ENCODE results near the gene CTF1. TPM values are rescaled to one million over a fixed set of nuclear protein-coding genes. Genes with fewer than 3 reads are reported as not detected.
A peak's percentile ranks its signal among the peaks of the same experiment; 100 is the strongest.

The CTF1 gene
- total RNA-seq (under 1 TPM in 4 of 5 experiments, not detected in 1; 0.17 to 0.54 (median 0.40) TPM), polyA plus RNA-seq (not detected), total RNA-seq (0.40 reads per million)

DNA sequence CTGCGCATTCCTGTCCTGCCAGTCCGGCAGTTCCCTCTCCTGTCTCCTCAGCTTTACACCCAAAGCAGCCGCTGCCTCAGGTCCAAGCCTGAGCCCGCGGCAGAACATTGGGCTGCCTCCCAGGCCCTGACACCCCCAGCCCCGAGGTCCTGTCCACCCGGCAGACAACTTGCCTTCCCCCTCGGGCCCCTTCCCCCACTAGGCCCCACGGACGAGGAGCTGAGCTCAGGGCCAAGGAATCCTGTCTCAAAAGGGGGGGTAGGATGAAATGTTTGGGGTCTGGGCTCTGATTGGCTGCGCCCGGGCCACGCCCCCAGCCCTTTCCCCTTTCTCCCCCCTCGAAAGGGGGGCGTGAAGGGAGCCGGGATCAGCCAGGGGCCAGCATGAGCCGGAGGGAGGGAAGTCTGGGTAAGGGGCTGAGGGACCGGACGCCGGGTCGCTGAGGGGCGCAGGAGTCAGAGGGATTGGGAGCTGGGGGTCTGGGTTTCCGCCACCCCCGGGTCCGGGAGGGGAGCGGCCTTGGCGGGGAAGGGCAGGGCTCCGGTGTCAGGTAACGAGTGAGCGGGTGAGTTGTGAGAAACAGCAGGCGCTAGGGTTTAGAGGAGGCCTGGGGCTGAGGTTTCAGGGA, at the start of gene CTF1:
TSS of gene CTF1 (plus strand) at position 354 of the 628 bp plus-strand sequence. CDS start at position 384, 30 bp downstream.
- intact Hi-C loops (cut with micrococcal nuclease), result loop anchor here (2.0 to 5.0 kb wide), 3 partner anchors 34 to 134 kb away; partner anchors contain the start of genes CFAP119 (in 1 of the 2), RNF40 (in 1 of the 2) and SETD1A (in 1 of the 2)
- H3K4me1 ChIP-seq (ENCODE audit: control insufficient read depth in 2 of 2, insufficient read depth in 2 of 2, low read length in 2 of 2), result peaks cover 29 to 40% of the 10 kb centered on the region in 2 donors
- peaks cover 0 to 5% (median 0%) of the 10 kb centered on the region in 5 donors for H3K36me3 Mint-ChIP-seq
- H3K4me3 ChIP-seq (ENCODE audit: low read length), result no peak within 1 kb of the TSS
- peaks cover 0 to 1% (median 0%) of the 10 kb centered on the region in 3 experiments for H3K36me3 ChIP-seq (ENCODE audit: control insufficient read depth in 2 of 3, insufficient read depth in 3 of 3, low read length in 3 of 3)
- DNase-seq, result no peak
- ChIA-PET CTCF (interaction anchor here (1.5 kb wide), 1 partner anchor 24 kb away, joined by 4 read pairs; no protein-coding TSS in a partner anchor), POLR2A (interaction anchor here (0.8 to 4.6 kb wide), 5 partner anchors 8 to 91 kb away, joined by 3 to 33 read pairs (median 5); no protein-coding TSS in a partner anchor)
- peaks cover 32 to 60% (median 51%) of the 10 kb centered on the region in 7 donors for H3K4me1 Mint-ChIP-seq
- peak within 1 kb of the TSS; percentile 77 to 93 (median 83) for H3K4me3 Mint-ChIP-seq
- H3K27ac ChIP-seq (ENCODE audit: low read depth, low read length), result peak within 1 kb of the TSS; percentile 60
- no peaks in the 10 kb centered on the region for H3K27me3 Mint-ChIP-seq
- H3K27me3 ChIP-seq (ENCODE audit: control insufficient read depth in 2 of 2, insufficient read depth in 2 of 2, low read length in 2 of 2), result no peaks in the 10 kb centered on the region
- H3K27ac Mint-ChIP-seq, result peak within 1 kb of the TSS; percentile 80 to 94 (median 84)
- no peak for ATAC-seq
- no peaks in the 10 kb centered on the region for H3K9me3 Mint-ChIP-seq
- H3K9me3 ChIP-seq (ENCODE audit: control insufficient read depth in 2 of 3, low read length in 3 of 3), result no peaks in the 10 kb centered on the region

DNA sequence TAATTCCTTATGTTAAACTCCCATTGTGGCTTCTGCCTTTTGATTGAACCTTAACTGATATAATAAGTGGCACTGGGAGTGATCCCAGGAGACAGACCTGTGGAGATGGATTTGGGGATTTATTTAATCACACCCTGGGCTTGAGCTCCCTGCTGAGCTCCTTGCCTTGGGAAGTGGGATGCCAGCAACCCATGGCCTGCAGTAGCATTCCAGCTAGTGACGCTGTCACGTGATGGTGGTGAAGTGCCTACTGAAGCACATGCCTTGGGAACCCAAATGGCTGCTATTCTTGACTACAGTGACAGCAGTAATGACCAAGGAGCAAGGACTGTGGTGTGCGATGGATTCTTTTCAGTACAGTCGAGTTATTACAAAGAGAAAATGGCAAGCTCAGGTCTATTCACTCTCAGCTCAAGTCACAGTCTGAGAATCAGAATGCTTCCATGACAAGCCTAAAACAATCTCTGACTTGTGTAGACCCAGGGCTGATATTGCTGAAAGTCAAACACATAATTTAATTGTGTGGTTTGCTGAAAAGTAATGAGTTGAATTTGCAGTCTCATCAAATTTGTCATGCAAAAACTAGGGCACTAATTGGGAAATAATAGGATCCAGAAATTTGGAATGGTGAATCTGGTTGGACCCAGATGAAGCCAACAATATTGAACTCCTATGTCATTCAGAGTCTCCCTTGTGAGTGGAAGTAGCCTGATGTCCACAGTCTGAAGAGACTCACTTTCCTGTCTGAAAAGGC, 49.6 kb upstream of the CTF1 start:
- Mint-ChIP-seq H3K27ac (no peak overlapping the region), H3K9me3 (peaks cover 0 to 4% (median 0%) of the 10 kb centered on the region in 11 donors), H3K27me3 (no peaks in the 10 kb centered on the region), H3K36me3 (no peaks in the 10 kb centered on the region), H3K4me1 (peaks cover 6 to 14% (median 8%) of the 10 kb centered on the region in 7 donors), H3K4me3 (no peak overlapping the region)
- Histone ChIP-seq H3K4me1 (ENCODE audit: control insufficient read depth in 2 of 2, insufficient read depth in 2 of 2, low read length in 2 of 2) (peaks cover 0 to 5% of the 10 kb centered on the region in 2 donors), H3K4me3 (ENCODE audit: low read length) (no peak overlapping the region), H3K27ac (ENCODE audit: low read depth, low read length) (no peak overlapping the region), H3K36me3 (ENCODE audit: control insufficient read depth in 2 of 3, insufficient read depth in 3 of 3, low read length in 3 of 3) (no peaks in the 10 kb centered on the region), H3K27me3 (ENCODE audit: control insufficient read depth in 2 of 2, insufficient read depth in 2 of 2, low read length in 2 of 2) (no peaks in the 10 kb centered on the region), H3K9me3 (ENCODE audit: control insufficient read depth in 2 of 3, low read length in 3 of 3) (no peaks in the 10 kb centered on the region)
- ChIA-PET POLR2A (interaction anchor here (1.2 kb wide), 1 partner anchor 51 kb away, joined by 3 read pairs; no protein-coding TSS in a partner anchor), CTCF (interaction anchor here (0.6 to 4.6 kb wide), 3 partner anchors 11 to 73 kb away, joined by 3 to 54 read pairs (median 44); no protein-coding TSS in a partner anchor)
- DNase-seq (no peak), ATAC-seq (no peak)
- intact Hi-C loops (cut with micrococcal nuclease), result loop anchor here in 1 of 2 donors (10.0 kb wide), 1 partner anchor 598 kb away; the partner anchor contains the start of gene ZNF843

GRCh38 chr16:30850246-30850645, 46.2 kb upstream of the CTF1 start:
- no peaks in the 10 kb centered on the region for H3K27me3 Mint-ChIP-seq
- Histone ChIP-seq H3K4me1 (ENCODE audit: control insufficient read depth in 2 of 2, insufficient read depth in 2 of 2, low read length in 2 of 2) (no peaks in the 10 kb centered on the region), H3K9me3 (ENCODE audit: control insufficient read depth in 2 of 3, low read length in 3 of 3) (no peaks in the 10 kb centered on the region), H3K4me3 (ENCODE audit: low read length) (no peak overlapping the region), H3K27me3 (ENCODE audit: control insufficient read depth in 2 of 2, insufficient read depth in 2 of 2, low read length in 2 of 2) (no peaks in the 10 kb centered on the region), H3K27ac (ENCODE audit: low read depth, low read length) (no peak overlapping the region), H3K36me3 (ENCODE audit: control insufficient read depth in 2 of 3, insufficient read depth in 3 of 3, low read length in 3 of 3) (no peaks in the 10 kb centered on the region)
- POLR2A ChIA-PET, result no interaction called here
- CTCF ChIA-PET, result no interaction called here
- peaks cover 2 to 9% (median 4%) of the 10 kb centered on the region in 5 donors for H3K36me3 Mint-ChIP-seq
- no peak overlapping the region for H3K27ac Mint-ChIP-seq
- intact Hi-C loops (cut with micrococcal nuclease), result no loop called here
- H3K4me3 Mint-ChIP-seq, result no peak overlapping the region
- DNase-seq (no peak), ATAC-seq (no peak)
- no peaks in the 10 kb centered on the region for H3K9me3 Mint-ChIP-seq
- peaks cover under 1 to 8% (median 2%) of the 10 kb centered on the region in 7 donors for H3K4me1 Mint-ChIP-seq

GRCh38 chr16:30853758-30854157, 42.7 kb upstream of the CTF1 start:
- H3K27me3 ChIP-seq (ENCODE audit: control insufficient read depth in 2 of 2, insufficient read depth in 2 of 2, low read length in 2 of 2), result no peaks in the 10 kb centered on the region
- intact Hi-C loops (cut with micrococcal nuclease), result no loop called here
- no peak overlapping the region for H3K4me3 ChIP-seq (ENCODE audit: low read length)
- peaks cover 3 to 11% (median 4%) of the 10 kb centered on the region in 5 donors for H3K36me3 Mint-ChIP-seq
- peaks cover 0 to 7% (median 0%) of the 10 kb centered on the region in 7 donors for H3K4me1 Mint-ChIP-seq
- H3K4me3 Mint-ChIP-seq, result no peak overlapping the region
- H3K9me3 ChIP-seq (ENCODE audit: control insufficient read depth in 2 of 3, low read length in 3 of 3), result no peaks in the 10 kb centered on the region
- H3K27ac ChIP-seq (ENCODE audit: low read depth, low read length), result no peak overlapping the region
- H3K36me3 ChIP-seq (ENCODE audit: control insufficient read depth in 2 of 3, insufficient read depth in 3 of 3, low read length in 3 of 3), result no peaks in the 10 kb centered on the region
- ChIA-PET POLR2A (interaction anchor here (0.6 to 1.3 kb wide), 2 partner anchors 49 to 100 kb away, joined by 3 to 4 read pairs; no protein-coding TSS in a partner anchor), CTCF (interaction anchor here (0.6 to 1.4 kb wide), 3 partner anchors 9 to 66 kb away, joined by 3 read pairs; no protein-coding TSS in a partner anchor)
- no peaks in the 10 kb centered on the region for H3K27me3 Mint-ChIP-seq
- ATAC-seq (no peak), DNase-seq (no peak)
- no peaks in the 10 kb centered on the region for H3K4me1 ChIP-seq (ENCODE audit: control insufficient read depth in 2 of 2, insufficient read depth in 2 of 2, low read length in 2 of 2)
- H3K27ac Mint-ChIP-seq, result no peak overlapping the region
- H3K9me3 Mint-ChIP-seq, result no peaks in the 10 kb centered on the region

- intact Hi-C loops (cut with micrococcal nuclease), result no loop called here
- DNase-seq, result no peak
- Mint-ChIP-seq H3K27ac (no peak overlapping the region), H3K9me3 (no peaks in the 10 kb centered on the region), H3K4me1 (peaks cover 0 to 7% (median 0%) of the 10 kb centered on the region in 7 donors), H3K4me3 (no peak overlapping the region), H3K27me3 (no peaks in the 10 kb centered on the region), H3K36me3 (peaks cover 3 to 11% (median 4%) of the 10 kb centered on the region in 5 donors)
- Histone ChIP-seq H3K27ac (ENCODE audit: low read depth, low read length) (no peak overlapping the region), H3K4me1 (ENCODE audit: control insufficient read depth in 2 of 2, insufficient read depth in 2 of 2, low read length in 2 of 2) (no peaks in the 10 kb centered on the region), H3K36me3 (ENCODE audit: control insufficient read depth in 2 of 3, insufficient read depth in 3 of 3, low read length in 3 of 3) (no peaks in the 10 kb centered on the region), H3K4me3 (ENCODE audit: low read length) (no peak overlapping the region), H3K9me3 (ENCODE audit: control insufficient read depth in 2 of 3, low read length in 3 of 3) (no peaks in the 10 kb centered on the region), H3K27me3 (ENCODE audit: control insufficient read depth in 2 of 2, insufficient read depth in 2 of 2, low read length in 2 of 2) (no peaks in the 10 kb centered on the region)
- POLR2A ChIA-PET, result no interaction called here
- CTCF ChIA-PET, result interaction anchor here (0.6 to 1.9 kb wide), 3 partner anchors 12 to 17 kb away, joined by 3 to 5 read pairs (median 3); no protein-coding TSS in a partner anchor
- no peak for ATAC-seq
These were observed 38.3 kb upstream of the CTF1 start for GRCh38 chr16:30858111-30858495.

GRCh38 chr16:30858829-30859423, 37.5 kb upstream of the CTF1 start:
- no peak overlapping the region for H3K27ac ChIP-seq (ENCODE audit: low read depth, low read length)
- no peak overlapping the region for H3K4me3 Mint-ChIP-seq
- POLR2A ChIA-PET, result no interaction called here
- H3K36me3 Mint-ChIP-seq, result peaks cover 0 to 4% (median under 1%) of the 10 kb centered on the region in 5 donors
- DNase-seq (no peak), ATAC-seq (no peak)
- CTCF ChIA-PET, result interaction anchor here (0.5 to 1.2 kb wide), 3 partner anchors 16 to 854 kb away, joined by 3 to 8 read pairs (median 3); no protein-coding TSS in a partner anchor
- no peaks in the 10 kb centered on the region for H3K9me3 ChIP-seq (ENCODE audit: control insufficient read depth in 2 of 3, low read length in 3 of 3)
- H3K4me3 ChIP-seq (ENCODE audit: low read length), result no peak overlapping the region
- no peaks in the 10 kb centered on the region for H3K36me3 ChIP-seq (ENCODE audit: control insufficient read depth in 2 of 3, insufficient read depth in 3 of 3, low read length in 3 of 3)
- no peaks in the 10 kb centered on the region for H3K27me3 Mint-ChIP-seq
- no peaks in the 10 kb centered on the region for H3K4me1 ChIP-seq (ENCODE audit: control insufficient read depth in 2 of 2, insufficient read depth in 2 of 2, low read length in 2 of 2)
- H3K27ac Mint-ChIP-seq, result no peak overlapping the region
- no peaks in the 10 kb centered on the region for H3K9me3 Mint-ChIP-seq
- intact Hi-C loops (cut with micrococcal nuclease), result no loop called here
- H3K4me1 Mint-ChIP-seq, result peaks cover 0 to 3% (median 0%) of the 10 kb centered on the region in 7 donors
- H3K27me3 ChIP-seq (ENCODE audit: control insufficient read depth in 2 of 2, insufficient read depth in 2 of 2, low read length in 2 of 2), result no peaks in the 10 kb centered on the region

All from naive thymus-derived CD4-positive, alpha-beta T cell (primary cell).